HG03103 (cell line): ENCODE results near the gene PSMC6.

Experiments
- ATAC-seq: cut with Tn5 transposase; IDR thresholded peaks from one replicate; pipeline ENCODE4 v1.9.1; 2021; ENCODE audit warnings: low read depth; ENCODE audit not compliant: unreplicated experiment

The PSMC6 gene

GRCh38 chr14:52776816-52777215, 69.8 kb downstream of the PSMC6 start:
- no peak for ATAC-seq
